ENCODE results near the gene MACROD1. TPM values are rescaled to one million over a fixed set of nuclear protein-coding genes. Genes with fewer than 3 reads are reported as not detected.

Gene MACROD1
- total RNA-seq, 2 experiments from 2014 or later: 24.5 to 31.0 TPM

- Mint-ChIP-seq H3K36me3 (no peaks in the 10 kb centered on the region), H3K9me3 (no peaks in the 10 kb centered on the region), H3K27ac (no peak overlapping the region), H3K27me3 (no peaks in the 10 kb centered on the region), H3K4me3 (no peak overlapping the region), H3K4me1 (ENCODE audit: low read depth) (peaks cover 6% of the 10 kb centered on the region)
- intact Hi-C loops (cut with micrococcal nuclease): no loop called here
- ChIA-PET POLR2A (no interaction called here), CTCF (no interaction called here)
- DNase-seq: no peak
Measured at GRCh38 chr11:64089915-64090805, 75.8 kb downstream of the MACROD1 start.

- ChIA-PET CTCF (no interaction called here), POLR2A (no interaction called here)
- no peak for DNase-seq
- Mint-ChIP-seq H3K4me3 (no peak overlapping the region), H3K4me1 (ENCODE audit: low read depth) (peaks cover 6% of the 10 kb centered on the region), H3K27ac (no peak overlapping the region), H3K36me3 (no peaks in the 10 kb centered on the region), H3K9me3 (no peaks in the 10 kb centered on the region), H3K27me3 (no peaks in the 10 kb centered on the region)
- intact Hi-C loops (cut with micrococcal nuclease): no loop called here
Measured at GRCh38 chr11:64089493-64089892, 76.4 kb downstream of the MACROD1 start.

- Mint-ChIP-seq H3K27ac (no peak overlapping the region), H3K4me1 (ENCODE audit: low read depth) (peaks cover 6% of the 10 kb centered on the region), H3K9me3 (no peaks in the 10 kb centered on the region), H3K27me3 (no peaks in the 10 kb centered on the region), H3K36me3 (no peaks in the 10 kb centered on the region), H3K4me3 (no peak overlapping the region)
- intact Hi-C loops (cut with micrococcal nuclease): no loop called here
- DNase-seq: no peak
- POLR2A ChIA-PET: no interaction called here
- CTCF ChIA-PET: no interaction called here
Measured at GRCh38 chr11:64089027-64089360, 76.9 kb downstream of the MACROD1 start.

- no peak overlapping the region for H3K27ac Mint-ChIP-seq
- no peaks in the 10 kb centered on the region for H3K27me3 Mint-ChIP-seq
- no peak overlapping the region for H3K4me3 Mint-ChIP-seq
- POLR2A ChIA-PET: no interaction called here
- peak; percentile 25 for DNase-seq
- H3K4me1 Mint-ChIP-seq (ENCODE audit: low read depth): peaks cover 6% of the 10 kb centered on the region
- intact Hi-C loops (cut with micrococcal nuclease): no loop called here
- CTCF ChIA-PET: interaction anchor here (0.6 kb wide), 1 partner anchor 8 kb away, joined by 3 read pairs; no protein-coding TSS in a partner anchor
- no peaks in the 10 kb centered on the region for H3K9me3 Mint-ChIP-seq
- H3K36me3 Mint-ChIP-seq: no peaks in the 10 kb centered on the region
Measured at GRCh38 chr11:64088162-64089026, 77.5 kb downstream of the MACROD1 start.

GRCh38 chr11:64086258-64087123, 79.4 kb downstream of the MACROD1 start:
- Mint-ChIP-seq H3K9me3 (no peaks in the 10 kb centered on the region), H3K27ac (no peak overlapping the region), H3K36me3 (no peaks in the 10 kb centered on the region), H3K27me3 (no peaks in the 10 kb centered on the region), H3K4me3 (no peak overlapping the region), H3K4me1 (ENCODE audit: low read depth) (peaks cover 6% of the 10 kb centered on the region)
- intact Hi-C loops (cut with micrococcal nuclease): no loop called here
- POLR2A ChIA-PET: no interaction called here
- CTCF ChIA-PET: no interaction called here
- DNase-seq: no peak

GRCh38 chr11:64085906-64086257, 80.0 kb downstream of the MACROD1 start:
- H3K36me3 Mint-ChIP-seq: no peaks in the 10 kb centered on the region
- no peak overlapping the region for H3K27ac Mint-ChIP-seq
- H3K27me3 Mint-ChIP-seq: no peaks in the 10 kb centered on the region
- POLR2A ChIA-PET: no interaction called here
- H3K4me1 Mint-ChIP-seq (ENCODE audit: low read depth): peaks cover 6% of the 10 kb centered on the region
- H3K9me3 Mint-ChIP-seq: no peaks in the 10 kb centered on the region
- no peak overlapping the region for H3K4me3 Mint-ChIP-seq
- CTCF ChIA-PET: no interaction called here
- no peak for DNase-seq
- intact Hi-C loops (cut with micrococcal nuclease): no loop called here

- intact Hi-C loops (cut with micrococcal nuclease): no loop called here
- no peak overlapping the region for H3K4me3 Mint-ChIP-seq
- ChIA-PET POLR2A (no interaction called here), CTCF (no interaction called here)
- no peaks in the 10 kb centered on the region for H3K9me3 Mint-ChIP-seq
- no peak for DNase-seq
- H3K27me3 Mint-ChIP-seq: no peaks in the 10 kb centered on the region
- H3K4me1 Mint-ChIP-seq (ENCODE audit: low read depth): peaks cover 6% of the 10 kb centered on the region
- no peaks in the 10 kb centered on the region for H3K36me3 Mint-ChIP-seq
- no peak overlapping the region for H3K27ac Mint-ChIP-seq
Measured at GRCh38 chr11:64084951-64085710, 80.8 kb downstream of the MACROD1 start.

- ChIA-PET POLR2A (no interaction called here), CTCF (no interaction called here)
- Mint-ChIP-seq H3K9me3 (no peaks in the 10 kb centered on the region), H3K4me1 (ENCODE audit: low read depth) (peaks cover 4% of the 10 kb centered on the region), H3K27me3 (no peaks in the 10 kb centered on the region), H3K36me3 (no peaks in the 10 kb centered on the region), H3K4me3 (no peak overlapping the region), H3K27ac (no peak overlapping the region)
- intact Hi-C loops (cut with micrococcal nuclease): no loop called here
- DNase-seq: no peak
Measured at GRCh38 chr11:64084146-64084950, 81.6 kb downstream of the MACROD1 start.

GRCh38 chr11:64083398-64084080, 82.4 kb downstream of the MACROD1 start:
- no peaks in the 10 kb centered on the region for H3K27me3 Mint-ChIP-seq
- no peak for DNase-seq
- CTCF ChIA-PET: no interaction called here
- intact Hi-C loops (cut with micrococcal nuclease): no loop called here
- no peaks in the 10 kb centered on the region for H3K9me3 Mint-ChIP-seq
- H3K36me3 Mint-ChIP-seq: no peaks in the 10 kb centered on the region
- H3K4me3 Mint-ChIP-seq: no peak overlapping the region
- peaks cover 1% of the 10 kb centered on the region for H3K4me1 Mint-ChIP-seq (ENCODE audit: low read depth)
- POLR2A ChIA-PET: no interaction called here
- H3K27ac Mint-ChIP-seq: no peak overlapping the region

- intact Hi-C loops (cut with micrococcal nuclease): no loop called here
- H3K4me1 Mint-ChIP-seq (ENCODE audit: low read depth): no peaks in the 10 kb centered on the region
Measured at GRCh38 chr11:64081745-64082442, 84.0 kb downstream of the MACROD1 start.

More at GRCh38 chr11:64081745-64082442, 84.0 kb downstream of the MACROD1 start:
- ChIA-PET POLR2A (no interaction called here), CTCF (no interaction called here)
- Mint-ChIP-seq H3K4me3 (no peak overlapping the region), H3K36me3 (no peaks in the 10 kb centered on the region), H3K9me3 (no peaks in the 10 kb centered on the region), H3K27me3 (no peaks in the 10 kb centered on the region), H3K27ac (no peak overlapping the region)
- no peak for DNase-seq
